Tibial artery (tissue), 4 donors: Measurements from ENCODE around the gene SLC43A1.

Experiments
- DNase-seq, 2 donors: peaks; one replicate each; pipeline ENCODE4 v3.0.0-alpha.2; 2019
- H3K27ac ChIP-seq, 2 donors: fragments of 200-600 bp; sonication (generic) in 1 of 2; 1 replicate in 1 of 2; 2 replicates in 1 of 2; pipeline ENCODE4 v1.5.1; 2018 to 2019; ENCODE audit warnings: mild to moderate bottlenecking in 1 of 2
- H3K27me3 ChIP-seq, 2 donors: fragments of 200-600 bp; sonication (generic) in 1 of 2; one replicate each; pipeline versions ENCODE4 v1.5.1 to v1.6.0; 2016 to 2019
- H3K36me3 ChIP-seq, 3 donors: fragments of 200-600 bp; sonication (generic) in 2 of 3; one replicate each; pipeline ENCODE4 v1.5.1; 2016 to 2019; ENCODE audit warnings: mild to moderate bottlenecking in 2 of 3
- H3K4me1 ChIP-seq, 4 donors: fragments of 200-600 bp; sonication (generic) in 2 of 4; 1 replicate in 3 of 4; 2 replicates in 1 of 4; pipeline ENCODE4 v1.5.1; 2016 to 2019
- H3K4me3 ChIP-seq, 2 donors: fragments of 200-600 bp; sonication (generic) in 1 of 2; 1 replicate in 1 of 2; 2 replicates in 1 of 2; pipeline ENCODE4 v1.5.1; 2018 to 2019; ENCODE audit warnings: mild to moderate bottlenecking in 2 of 2
- H3K9me3 ChIP-seq, 3 donors: fragments of 200-600 bp; sonication (generic) in 1 of 3; one replicate each; pipeline ENCODE4 v1.5.1; 2016 to 2019
- CTCF ChIP-seq, 2 experiments: fragments of 200-600 bp in 1 of 2; fragments of 450-650 bp in 1 of 2; IDR thresholded peaks; one replicate each; pipeline ENCODE4 v1.5.1; 2017 to 2019; ENCODE audit warnings: antibody characterized with exemption in 2 of 2, mild to moderate bottlenecking in 1 of 2, moderate library complexity in 1 of 2
- intact Hi-C: fragments of 100-400 bp; cut with DNase I; formaldehyde crosslinking; loops from one replicate; pipeline ENCODE4 v1.15.0; 2023; ENCODE audit warnings: low total_unique reads

Gene SLC43A1

GRCh38 chr11:57476757-57477506 is 38.6 kb downstream of the SLC43A1 start:
- peaks cover 0 to 18% (median 14%) of the 10 kb centered on the region in 4 donors for H3K4me1 ChIP-seq
- peak; percentile 33 to 40 for TF ChIP-seq CTCF (IDR thresholded peaks at IDR 0.05)
- no peaks in the 10 kb centered on the region for H3K36me3 ChIP-seq
- peaks cover 0 to 61% of the 10 kb centered on the region in 2 donors for H3K27me3 ChIP-seq
- no peak for DNase-seq
- peak overlapping the region; percentile 44 to 52 for H3K4me3 ChIP-seq
- no peak overlapping the region for H3K27ac ChIP-seq
- no peaks in the 10 kb centered on the region for H3K9me3 ChIP-seq
- intact Hi-C loops = no loop called here

- peaks cover 0 to 67% of the 10 kb centered on the region in 2 donors for H3K27me3 ChIP-seq
- H3K4me3 ChIP-seq = peak overlapping the region; percentile 44 to 52
- intact Hi-C loops = no loop called here
- no peaks in the 10 kb centered on the region for H3K9me3 ChIP-seq
- TF ChIP-seq CTCF (IDR thresholded peaks at IDR 0.05) = no peak
- H3K4me1 ChIP-seq = peaks cover 0 to 18% (median 14%) of the 10 kb centered on the region in 4 donors
- H3K27ac ChIP-seq = no peak overlapping the region
- no peaks in the 10 kb centered on the region for H3K36me3 ChIP-seq
- no peak for DNase-seq
These were observed 39.3 kb downstream of the SLC43A1 start for GRCh38 chr11:57476047-57476756.

- intact Hi-C loops = no loop called here
- no peaks in the 10 kb centered on the region for H3K36me3 ChIP-seq
- no peak for DNase-seq
- peak overlapping the region in 1 of 2 donors; percentile 52 for H3K4me3 ChIP-seq
- H3K27me3 ChIP-seq = peaks cover 0 to 70% of the 10 kb centered on the region in 2 donors
- H3K9me3 ChIP-seq = no peaks in the 10 kb centered on the region
- H3K4me1 ChIP-seq = peaks cover 0 to 18% (median 14%) of the 10 kb centered on the region in 4 donors
- no peak overlapping the region for H3K27ac ChIP-seq
- no peak for TF ChIP-seq CTCF (IDR thresholded peaks at IDR 0.05)
These were observed 39.8 kb downstream of the SLC43A1 start for GRCh38 chr11:57475671-57476046.

GRCh38 chr11:57475191-57475590 is 40.3 kb downstream of the SLC43A1 start:
- Histone ChIP-seq H3K9me3 (no peaks in the 10 kb centered on the region), H3K27me3 (peaks cover 0 to 70% of the 10 kb centered on the region in 2 donors), H3K4me1 (peaks cover 0 to 18% (median 14%) of the 10 kb centered on the region in 4 donors), H3K27ac (no peak overlapping the region), H3K4me3 (no peak overlapping the region), H3K36me3 (no peaks in the 10 kb centered on the region)
- DNase-seq = no peak
- intact Hi-C loops = no loop called here
- TF ChIP-seq CTCF (IDR thresholded peaks at IDR 0.05) = no peak

GRCh38 chr11:57474803-57475115 is 40.7 kb downstream of the SLC43A1 start:
- Histone ChIP-seq H3K27me3 (peaks cover 0 to 70% of the 10 kb centered on the region in 2 donors), H3K9me3 (no peaks in the 10 kb centered on the region), H3K4me3 (no peak overlapping the region), H3K27ac (no peak overlapping the region), H3K36me3 (no peaks in the 10 kb centered on the region), H3K4me1 (peaks cover 0 to 18% (median 14%) of the 10 kb centered on the region in 4 donors)
- intact Hi-C loops = no loop called here
- no peak for TF ChIP-seq CTCF (IDR thresholded peaks at IDR 0.05)
- DNase-seq = no peak
